8988T (cell line): ENCODE data around the gene ELAVL3.
"Not testable (repeated sequence)": the region's sequence is repeated elsewhere in the genome, so short reads cannot be mapped to it uniquely, and the experiment has no call there.

ENCODE experiments used
- DNase-seq: peaks from one replicate; pipeline ENCODE4 v3.0.0; 2011

The ELAVL3 gene

DNA sequence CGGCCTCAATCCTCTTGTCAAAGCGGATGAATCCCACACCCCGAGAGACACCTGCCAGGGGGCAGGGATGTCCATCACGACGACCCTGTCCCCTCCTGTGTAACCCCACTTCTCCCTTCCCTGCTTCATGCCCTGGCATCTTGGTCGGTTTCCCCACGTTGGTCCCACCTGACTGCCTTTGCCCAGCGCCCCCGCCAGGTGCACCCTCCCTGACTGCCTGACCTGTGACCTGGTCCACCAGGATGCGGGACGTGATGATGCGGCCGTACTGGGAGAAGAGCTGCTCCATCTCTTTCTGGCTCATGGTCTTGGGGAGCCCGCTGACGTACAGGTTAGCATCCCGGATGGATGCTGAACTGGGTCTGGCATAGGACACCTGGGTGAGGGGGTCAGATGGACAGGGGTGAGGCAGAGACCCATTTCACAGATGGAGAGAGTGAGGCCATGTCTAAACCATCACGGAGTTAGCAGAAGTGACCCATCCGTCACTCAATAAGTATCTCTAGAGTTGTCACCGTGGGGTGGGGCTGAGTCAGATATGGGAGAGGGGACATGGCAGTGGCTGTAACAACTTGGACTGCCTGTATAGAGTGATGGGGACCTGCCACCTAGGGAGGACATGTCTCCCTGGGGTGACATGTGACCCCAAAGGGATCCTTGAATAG, 22.5 kb downstream of the ELAVL3 start:
- DNase-seq, result no peak

DNA sequence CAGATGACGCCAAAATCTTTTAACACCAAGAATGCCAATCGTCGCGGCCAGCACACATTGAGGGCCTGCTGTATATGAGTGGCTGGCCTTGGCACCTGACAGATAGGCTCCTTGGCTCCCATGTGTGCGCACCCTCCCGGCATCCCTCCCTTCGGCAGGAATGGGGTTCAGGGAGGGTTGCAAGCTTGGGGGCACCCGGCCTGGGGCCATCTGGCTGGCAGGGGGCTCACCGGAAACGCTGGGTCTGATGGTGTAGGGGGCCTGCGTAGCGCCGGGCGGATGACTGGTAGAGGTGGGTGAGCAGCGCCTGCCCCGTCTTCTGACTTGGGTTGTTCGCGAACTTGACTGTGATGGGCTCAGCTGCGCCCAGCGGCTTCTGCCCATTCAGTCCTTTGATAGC, 23.0 kb downstream of the ELAVL3 start:
- no peak for DNase-seq

DNA sequence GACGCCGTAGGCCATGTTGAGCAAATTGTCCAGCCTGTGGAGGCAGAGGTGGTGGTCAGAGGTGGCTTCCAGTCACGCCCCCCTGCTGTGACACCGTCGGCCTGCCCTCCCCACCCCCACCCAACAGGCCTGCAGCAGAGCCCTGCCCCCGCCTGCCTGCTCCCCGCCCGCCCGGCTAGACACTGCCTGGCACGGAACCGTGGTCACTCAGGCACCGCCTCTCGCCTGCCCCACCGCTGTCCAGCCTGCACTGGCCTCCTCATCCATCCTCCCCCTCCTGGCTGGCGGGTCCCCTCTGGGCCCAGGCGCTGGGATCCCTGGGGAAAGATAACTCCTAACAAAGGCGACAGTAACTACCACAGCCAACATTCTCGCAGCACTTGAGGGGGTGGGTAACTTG, 23.7 kb downstream of the ELAVL3 start:
- no peak for DNase-seq

DNA sequence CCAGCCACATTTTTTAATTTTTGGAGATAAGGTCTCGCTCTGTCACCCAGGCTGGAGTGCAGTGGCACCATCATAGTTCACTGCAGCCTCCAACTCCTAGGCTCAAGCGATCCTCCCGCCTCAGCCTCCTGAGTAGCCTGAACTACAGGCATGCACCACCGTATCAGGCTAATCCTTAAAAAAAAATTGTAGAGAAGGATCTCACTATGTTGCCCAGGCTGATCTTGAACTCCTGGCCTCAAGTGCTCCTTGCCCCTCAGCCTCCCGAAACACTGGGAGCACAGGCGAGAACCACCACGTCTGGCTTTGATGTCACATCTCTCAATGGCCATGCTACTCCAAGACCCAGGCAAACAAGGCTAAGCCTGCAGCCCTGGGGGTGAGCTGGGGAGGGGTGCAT, 24.2 kb downstream of the ELAVL3 start:
- DNase-seq, result no peak

DNA sequence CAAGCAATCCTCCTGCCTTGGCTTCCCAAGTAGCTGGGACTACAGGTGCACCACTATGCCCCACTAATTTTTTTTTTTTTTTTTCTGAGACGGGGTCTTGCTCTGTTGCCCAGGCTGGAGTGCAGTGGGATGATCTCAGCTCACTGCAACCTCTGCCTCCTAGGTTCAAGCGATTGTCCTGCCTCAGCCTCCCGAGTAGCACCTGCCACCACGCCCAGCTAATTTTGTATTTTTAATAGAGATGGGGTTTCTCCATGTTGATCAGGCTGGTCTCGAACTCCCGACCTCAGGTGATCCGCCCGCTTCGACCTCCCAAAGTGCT, 25.7 kb downstream of the ELAVL3 start:
- DNase-seq, result not testable (repeated sequence)

DNA sequence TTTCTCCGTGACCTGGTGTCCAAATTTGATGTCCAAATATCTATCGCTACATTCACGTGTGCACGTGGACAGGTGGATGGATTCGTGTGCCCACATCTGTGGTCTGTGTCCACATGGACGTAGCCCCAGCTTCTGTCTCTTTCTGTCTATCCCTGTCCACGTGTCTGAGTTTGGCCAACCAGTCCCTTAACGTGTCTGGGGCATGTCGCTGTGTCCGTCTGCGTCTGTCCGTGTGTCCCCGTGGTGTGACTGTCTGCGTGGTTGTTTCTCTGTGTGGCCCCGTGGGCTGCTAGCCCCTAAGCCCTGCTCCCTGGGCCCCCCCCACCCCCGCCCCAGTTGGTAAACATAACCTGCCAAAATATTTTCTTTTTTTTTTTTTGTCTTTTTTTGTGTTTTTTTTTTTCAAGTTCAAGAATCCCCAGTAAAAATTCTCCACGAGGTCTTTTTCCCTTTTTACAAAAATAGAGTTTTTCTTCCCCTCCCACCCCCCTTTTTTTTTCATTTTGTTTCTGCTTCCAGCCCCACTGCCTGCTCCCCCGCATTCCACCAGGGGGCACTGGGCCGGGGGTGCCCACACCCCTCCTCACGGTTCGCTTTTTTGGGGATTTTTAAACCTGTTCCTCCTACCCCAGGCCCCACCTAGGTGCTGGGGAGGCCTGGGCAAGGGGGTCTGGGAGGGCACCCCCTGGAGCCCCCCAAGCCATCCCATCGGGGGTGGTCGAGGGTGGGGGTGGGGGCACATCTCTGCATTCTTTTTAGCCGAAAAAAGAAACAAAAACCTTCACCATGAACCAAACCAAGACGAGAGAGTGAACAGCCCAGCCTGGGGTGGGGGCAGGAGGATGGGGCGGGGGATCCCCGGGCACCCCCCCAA, 27.1 kb downstream of the ELAVL3 start:
- peak; percentile 77 for DNase-seq

DNA sequence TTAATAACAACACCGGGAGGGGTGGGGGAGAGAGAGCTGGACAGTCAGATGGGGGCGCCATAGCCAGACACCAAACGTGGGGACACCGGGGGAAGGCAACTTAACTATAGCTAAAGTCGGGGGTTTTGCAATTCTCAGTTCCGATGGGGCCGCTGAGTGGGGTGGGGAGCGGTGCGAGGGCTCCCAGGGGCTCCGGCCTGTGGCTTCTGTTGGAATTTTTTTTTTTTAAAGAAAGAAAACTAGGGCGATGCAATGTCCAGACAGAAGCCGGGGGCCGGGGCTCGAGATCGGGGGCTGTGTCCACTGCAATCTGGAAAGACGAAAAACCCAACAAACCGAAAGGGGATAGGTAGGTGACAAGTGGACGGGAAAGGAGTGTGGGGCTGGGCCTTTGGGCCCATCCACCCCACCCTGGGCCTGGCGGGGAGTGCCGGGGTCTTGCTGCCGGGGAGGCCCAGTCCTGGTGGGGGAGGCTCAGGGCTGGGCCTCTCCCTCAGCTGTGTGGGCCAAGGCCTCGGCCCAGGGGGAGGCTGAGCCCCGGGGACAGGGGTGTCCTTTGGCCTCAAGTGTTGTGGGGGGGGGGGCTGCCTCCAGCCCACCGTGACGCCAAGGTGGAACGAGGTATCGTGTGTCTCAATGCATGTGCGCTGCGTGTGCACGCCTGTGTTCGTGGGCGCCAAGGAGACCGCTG, 28.1 kb downstream of the ELAVL3 start:
- DNase-seq, result no peak

DNA sequence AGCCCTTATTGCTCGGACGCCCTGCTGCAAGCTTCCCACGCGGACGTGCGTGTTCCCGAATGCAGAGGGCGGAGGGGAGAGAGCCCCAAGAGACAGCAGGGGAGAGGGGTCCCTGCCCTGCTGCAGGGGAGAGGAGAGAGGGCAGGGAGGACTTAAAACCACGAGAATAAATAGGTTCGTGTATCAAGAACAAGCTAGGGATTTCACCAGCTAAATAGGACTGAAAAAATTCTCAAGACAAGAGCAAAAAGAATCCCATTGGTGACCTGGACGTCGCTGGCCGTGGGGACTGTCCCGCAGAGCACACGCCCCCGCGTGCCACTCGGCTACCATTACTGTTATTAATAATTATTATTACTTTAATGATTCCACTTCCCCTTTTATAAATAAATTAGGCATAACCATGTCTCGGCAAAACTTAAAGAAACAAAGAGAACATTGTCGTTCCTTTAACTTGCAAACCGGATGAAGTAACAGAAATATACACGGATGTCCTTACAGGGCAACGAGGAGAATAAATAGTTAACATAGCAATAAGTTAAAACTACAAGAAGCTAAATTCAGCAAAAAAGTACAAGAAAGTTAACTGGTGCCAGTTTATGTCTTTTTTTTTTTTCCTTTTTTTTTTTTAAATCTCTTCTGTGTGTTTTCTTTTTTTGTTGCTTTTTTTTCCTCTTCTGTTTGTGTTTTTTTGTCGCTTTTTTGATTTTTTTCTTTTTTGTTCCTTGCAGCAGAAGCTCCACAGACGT, 28.8 kb downstream of the ELAVL3 start:
- no peak for DNase-seq

DNA sequence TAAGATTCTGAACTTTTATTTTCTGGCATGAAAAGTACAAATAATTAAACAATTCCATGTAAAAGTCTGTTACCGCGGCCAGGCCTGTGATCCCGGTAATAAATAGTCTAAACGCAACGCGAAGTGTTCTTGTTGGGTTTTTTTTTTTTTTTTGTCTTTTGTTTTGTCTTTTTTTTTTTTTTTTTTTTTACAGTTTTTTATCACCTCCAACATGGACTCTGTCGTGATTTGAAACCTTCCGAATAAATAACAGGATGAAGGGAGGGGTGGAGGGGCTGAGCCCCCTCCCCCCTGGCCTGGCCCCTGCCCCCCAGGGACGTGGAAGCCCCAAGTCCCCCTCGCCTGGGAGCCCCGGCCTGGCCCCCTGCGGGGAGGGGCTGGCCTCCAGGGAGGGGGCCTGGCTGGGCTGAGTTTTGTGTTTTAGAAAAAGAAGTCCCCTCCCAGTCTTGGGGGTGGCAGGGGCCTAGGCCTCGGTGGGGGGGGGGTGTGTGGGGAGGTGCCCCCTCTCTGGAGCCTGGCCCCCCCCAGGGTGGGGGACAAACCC, 29.4 kb downstream of the ELAVL3 start:
- DNase-seq, result no peak

DNA sequence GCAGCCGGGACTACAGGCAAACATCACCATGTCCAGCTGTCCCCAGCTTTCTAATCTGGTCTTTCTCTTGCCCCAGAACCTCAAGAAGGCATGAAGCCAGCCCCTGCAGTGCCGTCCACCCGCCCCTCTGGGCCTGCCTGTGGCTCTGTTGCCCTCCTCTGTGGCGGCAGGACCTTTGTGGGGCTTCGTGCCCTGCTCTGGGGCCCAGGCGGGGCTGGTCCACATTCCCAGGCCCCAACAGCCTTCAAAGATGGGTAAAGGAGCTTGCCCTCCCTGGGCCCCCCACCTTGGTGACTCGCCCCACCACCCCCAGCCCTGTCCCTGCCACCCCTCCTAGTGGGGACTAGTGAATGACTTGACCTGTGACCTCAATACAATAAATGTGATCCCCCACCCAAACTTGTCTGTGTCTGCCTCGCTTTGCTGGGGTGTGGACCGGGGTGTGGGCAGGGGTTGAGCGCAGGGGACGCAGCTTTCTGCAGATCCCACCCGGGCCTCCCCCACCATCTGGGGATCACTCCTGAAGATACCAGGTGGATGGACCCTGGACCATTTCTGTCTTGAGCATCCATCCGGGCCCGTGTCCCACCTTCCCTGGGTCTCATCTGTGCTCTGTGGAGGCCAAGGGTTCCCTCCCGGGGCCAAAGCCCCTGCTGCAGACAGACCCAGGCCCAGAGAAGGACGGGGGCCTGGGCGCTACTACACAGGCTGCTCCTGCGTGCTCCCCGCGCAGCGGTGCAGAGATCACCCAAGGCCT, 30.1 kb downstream of the ELAVL3 start:
- no peak for DNase-seq

DNA sequence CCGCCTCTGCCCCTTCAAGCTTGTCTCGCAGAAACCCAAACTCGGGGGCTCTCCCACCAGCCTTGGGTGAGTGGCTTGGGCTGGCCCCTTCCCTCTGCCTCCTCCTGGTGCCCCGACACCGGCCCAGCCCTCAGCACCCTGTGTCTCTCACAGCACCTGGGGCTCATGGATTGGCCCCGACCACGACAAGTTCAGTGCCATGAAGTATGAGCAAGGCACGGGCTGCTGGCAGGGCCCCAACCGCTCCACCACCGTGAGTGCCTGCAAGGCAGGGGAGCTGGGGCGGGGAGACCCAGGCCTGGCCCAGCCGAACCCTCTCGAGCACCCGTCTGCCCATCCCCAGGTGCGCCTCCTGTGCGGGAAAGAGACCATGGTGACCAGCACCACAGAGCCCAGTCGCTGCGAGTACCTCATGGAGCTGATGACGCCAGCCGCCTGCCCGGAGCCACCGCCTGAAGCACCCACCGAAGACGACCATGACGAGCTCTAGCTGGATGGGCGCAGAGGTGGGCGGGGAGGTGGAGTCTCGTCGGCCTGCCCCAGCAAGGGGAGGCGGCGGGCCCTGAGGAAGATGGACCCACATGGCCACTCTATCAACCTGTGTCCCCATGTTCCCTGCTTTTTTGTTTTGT, 31.8 kb downstream of the ELAVL3 start:
- no peak for DNase-seq

DNA sequence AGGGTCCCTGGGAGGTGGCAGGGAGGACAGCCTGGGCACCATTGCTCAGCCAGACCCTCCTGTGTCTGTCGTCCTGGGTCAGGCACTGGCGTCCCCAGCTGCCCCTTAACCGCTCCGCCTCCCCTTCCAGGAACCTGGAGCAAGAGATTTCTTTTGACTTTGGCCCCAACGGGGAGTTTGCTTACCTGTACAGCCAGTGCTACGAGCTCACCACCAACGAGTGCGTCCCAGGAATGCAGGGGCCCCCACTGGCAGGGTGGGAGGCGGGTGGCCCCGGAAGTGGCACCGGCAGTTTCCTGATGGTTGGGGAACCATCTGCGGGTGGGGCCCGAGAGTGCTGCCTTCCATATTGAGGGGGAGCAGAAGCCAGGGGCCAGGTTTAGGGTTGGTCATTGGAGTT, 32.4 kb downstream of the ELAVL3 start:
- DNase-seq, result no peak

DNA sequence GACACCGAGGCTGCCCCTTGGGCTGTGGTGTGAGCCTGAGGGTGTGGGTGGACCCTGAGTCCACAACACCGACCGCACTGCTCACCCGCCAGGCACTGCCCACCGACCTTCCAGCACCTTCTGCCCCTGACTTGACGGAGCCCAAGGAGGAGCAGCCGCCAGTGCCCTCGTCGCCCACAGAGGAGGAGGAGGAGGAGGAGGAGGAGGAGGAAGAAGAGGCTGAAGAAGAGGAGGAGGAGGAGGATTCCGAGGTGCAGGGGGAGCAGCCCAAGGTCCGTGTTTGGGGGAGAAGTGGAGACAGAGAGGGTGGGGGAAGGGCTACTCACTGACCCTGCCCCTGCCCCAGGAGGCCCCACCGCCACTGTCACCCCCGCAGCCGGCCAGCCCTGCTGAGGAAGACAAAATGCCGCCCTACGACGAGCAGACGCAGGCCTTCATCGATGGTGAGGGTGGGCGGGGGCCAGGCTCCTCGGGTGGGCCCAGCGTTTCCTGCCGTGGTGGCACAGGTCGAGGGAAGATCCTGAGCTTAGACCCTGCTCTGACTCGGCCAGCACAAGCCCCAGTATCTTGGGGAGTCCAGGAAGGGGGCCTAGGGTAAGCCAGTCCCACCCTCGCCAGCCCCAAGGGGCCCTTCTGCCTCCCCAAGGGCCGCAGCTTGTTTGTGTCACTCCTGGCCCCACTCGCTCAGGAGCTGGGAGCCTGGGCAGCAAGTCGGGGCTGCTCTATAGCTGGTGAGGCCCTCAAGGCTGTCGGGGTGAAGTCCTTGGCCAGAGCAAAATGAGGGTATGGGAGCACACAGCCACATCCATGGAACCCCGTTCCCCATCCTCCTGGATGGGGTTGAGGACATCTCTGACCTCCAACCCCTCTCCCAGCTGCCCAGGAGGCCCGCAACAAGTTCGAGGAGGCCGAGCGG, 33.2 kb downstream of the ELAVL3 start:
- no peak for DNase-seq

DNA sequence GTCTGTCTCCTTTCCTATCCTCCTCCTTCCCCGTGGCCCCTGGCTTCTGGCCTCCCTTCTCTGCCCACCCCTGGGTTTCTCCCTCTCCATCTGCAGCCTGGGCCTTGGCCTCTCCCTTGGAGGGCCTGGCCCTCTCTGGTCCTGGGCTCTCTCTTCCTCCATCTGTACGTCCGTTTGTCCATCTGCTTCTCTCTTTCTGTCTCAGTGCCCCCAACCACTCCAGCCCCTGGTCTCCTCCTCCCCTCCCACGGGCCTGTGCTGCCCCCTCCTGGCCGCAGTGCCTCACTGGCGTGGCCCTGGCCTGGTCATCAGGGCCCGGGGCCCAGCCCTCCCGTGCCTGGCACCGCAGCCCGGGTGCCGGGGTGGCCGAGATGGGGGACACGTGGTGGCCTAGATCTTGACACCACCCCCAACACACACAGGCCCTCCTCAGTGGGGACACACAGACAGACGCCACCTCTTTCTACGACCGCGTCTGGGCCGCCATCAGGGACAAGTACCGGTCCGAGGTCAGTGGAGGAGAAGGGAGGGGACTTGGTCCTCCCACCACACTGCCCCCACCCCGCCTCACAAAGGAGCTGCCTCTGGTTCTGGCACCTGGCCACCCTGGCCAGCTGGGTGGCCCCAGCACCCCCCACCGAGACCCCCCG, 34.1 kb downstream of the ELAVL3 start:
- DNase-seq, result peak; percentile 86

DNA sequence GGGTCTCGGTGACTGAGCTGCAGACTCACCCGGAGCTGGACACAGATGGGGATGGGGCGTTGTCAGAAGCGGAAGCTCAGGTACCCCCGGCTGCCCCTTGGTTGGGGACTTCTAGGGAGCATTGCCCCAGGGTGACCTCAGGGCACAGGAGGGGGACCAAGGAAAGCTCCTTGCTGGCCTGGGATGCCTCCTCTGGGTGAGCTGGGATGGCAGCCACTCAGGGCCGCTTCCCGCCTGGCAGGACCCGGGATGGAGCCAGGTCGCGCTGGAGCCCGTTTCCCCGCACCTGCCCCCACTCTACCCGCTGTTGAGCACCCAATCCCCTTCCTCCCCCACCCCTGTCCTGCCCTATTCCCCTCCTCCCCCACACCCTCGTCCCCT, 34.6 kb downstream of the ELAVL3 start:
- no peak for DNase-seq

DNA sequence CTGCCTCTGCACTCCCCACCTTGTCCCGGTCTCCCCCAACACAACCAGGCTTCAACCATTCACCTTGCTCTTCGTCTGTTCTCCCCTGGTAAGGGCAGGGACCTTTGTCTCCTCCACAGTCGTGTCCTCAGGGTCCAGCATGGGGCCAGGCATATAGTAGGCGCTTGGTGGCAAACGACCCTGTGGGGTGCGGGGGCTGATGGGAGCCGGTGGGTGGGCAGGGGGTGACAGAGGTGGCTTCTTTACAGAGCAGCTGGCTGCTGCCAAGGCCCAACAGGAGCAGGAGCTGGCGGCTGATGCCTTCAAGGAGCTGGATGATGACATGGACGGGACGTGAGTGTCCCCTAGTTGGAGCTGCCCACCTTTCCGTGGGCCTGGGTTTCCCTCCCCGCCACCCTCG, 35.7 kb downstream of the ELAVL3 start:
- no peak for DNase-seq

DNA sequence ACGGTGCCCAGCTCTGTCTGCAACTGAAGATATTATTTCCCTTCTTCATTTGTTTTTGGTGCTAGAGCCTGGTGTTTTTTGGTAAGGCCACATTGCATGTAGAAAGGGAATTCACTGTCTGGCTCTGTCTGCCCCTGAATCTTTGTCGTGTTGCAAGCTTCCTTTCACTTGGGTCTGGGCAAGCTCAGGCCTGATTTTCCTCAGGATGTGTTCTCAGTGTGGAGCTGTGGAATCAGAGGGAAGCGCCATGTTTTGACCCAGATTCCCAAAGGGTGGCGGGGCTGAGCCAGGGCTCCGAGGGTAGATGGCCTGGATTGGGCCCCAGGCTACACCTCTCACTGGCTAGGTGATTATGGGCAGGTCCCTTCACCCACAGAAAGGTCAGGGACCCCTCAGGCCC, 36.8 kb downstream of the ELAVL3 start:
- DNase-seq, result no peak

DNA sequence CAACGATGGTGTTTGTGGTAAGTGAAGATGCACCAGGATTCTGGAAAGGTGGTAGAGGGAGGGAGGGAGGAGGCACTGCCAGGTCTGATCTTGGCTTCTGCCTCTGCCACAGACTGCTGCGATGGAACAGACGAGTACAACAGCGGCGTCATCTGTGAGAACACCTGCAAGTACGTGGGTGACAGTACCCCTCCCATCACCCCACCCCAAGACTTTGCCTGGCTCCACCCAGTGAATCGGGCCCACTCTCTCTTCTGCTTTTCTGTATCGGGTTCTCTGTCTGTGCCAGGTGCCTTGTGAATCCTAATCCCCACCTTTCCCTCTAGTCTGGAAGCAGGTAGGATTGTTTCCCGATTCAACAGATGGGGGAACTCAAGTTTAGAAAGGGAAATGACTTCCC, 42.9 kb downstream of the ELAVL3 start:
- DNase-seq, result no peak

DNA sequence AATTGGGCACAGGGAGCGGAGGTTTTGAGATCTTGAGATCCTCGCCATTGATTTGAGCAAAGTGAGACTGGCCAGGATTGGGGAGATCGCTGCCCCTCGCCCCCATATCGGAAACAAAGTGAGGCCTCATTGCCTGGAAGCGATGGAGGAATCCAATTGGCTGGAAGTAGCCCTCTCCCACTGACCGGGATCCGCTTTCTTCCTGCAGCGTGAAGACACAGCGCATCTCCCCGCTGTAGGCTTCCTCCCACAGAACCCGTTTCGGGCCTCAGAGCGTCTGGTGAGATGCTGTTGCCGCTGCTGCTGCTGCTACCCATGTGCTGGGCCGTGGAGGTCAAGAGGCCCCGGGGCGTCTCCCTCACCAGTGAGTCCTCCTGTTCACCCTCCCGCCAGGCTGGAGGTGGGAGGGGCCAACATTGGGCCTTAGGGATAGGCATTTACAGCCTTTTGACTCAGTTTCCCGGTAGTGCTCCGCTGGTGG, 45.0 kb downstream of the ELAVL3 start:
- no peak for DNase-seq
